NCI-H82 (cell line): Measurements from ENCODE around the gene BOK.
"Not testable (repeated sequence)": the region's sequence is repeated elsewhere in the genome, so short reads cannot be mapped to it uniquely, and the experiment has no call there.

Source experiments
- DNase-seq: peaks from one replicate; lab custom pipeline; 2025; lab: John Stamatoyannopoulos, UW

BOK gene

GRCh38 chr2:241559323-241560161 lies 997 bp downstream of the BOK start:
- no peak for DNase-seq

- DNase-seq = no peak
These were observed 1.8 kb downstream of the BOK start for GRCh38 chr2:241560162-241560882.

- DNase-seq = no peak
These were observed 2.4 kb downstream of the BOK start for GRCh38 chr2:241560883-241561474.

GRCh38 chr2:241561832-241562231 lies 3.3 kb downstream of the BOK start:
- DNase-seq = no peak

- DNase-seq = no peak
These were observed 3.8 kb downstream of the BOK start for GRCh38 chr2:241562269-241562891.

GRCh38 chr2:241563031-241563507 lies 4.5 kb downstream of the BOK start:
- no peak for DNase-seq

GRCh38 chr2:241563571-241563980 lies 5.0 kb downstream of the BOK start:
- no peak for DNase-seq

- no peak for DNase-seq
These were observed 5.5 kb downstream of the BOK start for GRCh38 chr2:241563981-241564595.

- no peak for DNase-seq
These were observed 6.3 kb downstream of the BOK start for GRCh38 chr2:241564596-241565410.

- no peak for DNase-seq
These were observed 6.9 kb downstream of the BOK start for GRCh38 chr2:241565411-241565810.

- not testable (repeated sequence) for DNase-seq
These were observed 7.5 kb downstream of the BOK start for GRCh38 chr2:241566021-241566420.

GRCh38 chr2:241566468-241566867 lies 7.9 kb downstream of the BOK start:
- no peak for DNase-seq

- DNase-seq = not testable (repeated sequence)
These were observed 8.7 kb downstream of the BOK start for GRCh38 chr2:241567266-241567665.

- no peak for DNase-seq
These were observed 9.2 kb downstream of the BOK start for GRCh38 chr2:241567776-241568175.

- no peak for DNase-seq
These were observed 10.2 kb downstream of the BOK start for GRCh38 chr2:241568726-241569125.

- no peak for DNase-seq
These were observed 11.3 kb downstream of the BOK start for GRCh38 chr2:241569831-241570281.

- no peak for DNase-seq
These were observed 12.5 kb downstream of the BOK start for GRCh38 chr2:241570961-241571581.

- DNase-seq = no peak
These were observed 13.5 kb downstream of the BOK start for GRCh38 chr2:241571821-241572620.

- not testable (repeated sequence) for DNase-seq
These were observed 14.5 kb downstream of the BOK start for GRCh38 chr2:241572915-241573651.
